Breast epithelium (tissue), 3 donors: ENCODE data around the gene CFAP53.

ENCODE experiments used
- POLR2A ChIP-seq: fragments of 450-650 bp; IDR thresholded peaks from one replicate; pipeline ENCODE4 v1.6.1; 2016; ENCODE audit warnings: antibody characterized with exemption, mild to moderate bottlenecking, moderate library complexity
- POLR2AphosphoS5 ChIP-seq, 3 donors: sonication (generic); formaldehyde crosslinking; IDR thresholded peaks; one replicate each; pipeline ENCODE4 v1.6.1; 2017; ENCODE audit warnings: antibody characterized with exemption in 3 of 3
- TF ChIP-seq, protein P1 (sequence below), 3 donors: fragments of 450-650 bp; IDR thresholded peaks; one replicate each; pipeline ENCODE4 v1.5.1; 2016 to 2017; ENCODE audit warnings: antibody characterized with exemption in 3 of 3, mild to moderate bottlenecking in 3 of 3, moderate library complexity in 3 of 3

DNA sequence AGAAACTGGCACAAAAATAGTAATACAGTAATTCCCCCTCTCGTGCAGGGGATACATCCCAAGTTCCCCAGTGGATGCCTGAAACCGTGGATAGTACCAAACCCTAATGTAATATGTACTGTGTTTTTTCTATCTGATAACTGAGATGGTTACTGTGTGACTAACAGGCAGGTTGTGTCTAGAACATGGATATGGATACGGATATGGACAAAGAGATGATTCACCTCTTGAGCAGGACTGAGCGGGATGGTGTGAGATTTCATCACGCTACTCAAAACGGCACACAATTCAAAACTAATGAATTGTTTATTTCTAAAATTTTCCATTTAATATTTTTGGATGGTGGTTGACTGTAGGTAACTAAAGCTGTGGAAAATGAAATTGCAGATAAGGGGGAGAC, 11.6 kb upstream of the CFAP53 start:
- TF ChIP-seq, protein P1, sequence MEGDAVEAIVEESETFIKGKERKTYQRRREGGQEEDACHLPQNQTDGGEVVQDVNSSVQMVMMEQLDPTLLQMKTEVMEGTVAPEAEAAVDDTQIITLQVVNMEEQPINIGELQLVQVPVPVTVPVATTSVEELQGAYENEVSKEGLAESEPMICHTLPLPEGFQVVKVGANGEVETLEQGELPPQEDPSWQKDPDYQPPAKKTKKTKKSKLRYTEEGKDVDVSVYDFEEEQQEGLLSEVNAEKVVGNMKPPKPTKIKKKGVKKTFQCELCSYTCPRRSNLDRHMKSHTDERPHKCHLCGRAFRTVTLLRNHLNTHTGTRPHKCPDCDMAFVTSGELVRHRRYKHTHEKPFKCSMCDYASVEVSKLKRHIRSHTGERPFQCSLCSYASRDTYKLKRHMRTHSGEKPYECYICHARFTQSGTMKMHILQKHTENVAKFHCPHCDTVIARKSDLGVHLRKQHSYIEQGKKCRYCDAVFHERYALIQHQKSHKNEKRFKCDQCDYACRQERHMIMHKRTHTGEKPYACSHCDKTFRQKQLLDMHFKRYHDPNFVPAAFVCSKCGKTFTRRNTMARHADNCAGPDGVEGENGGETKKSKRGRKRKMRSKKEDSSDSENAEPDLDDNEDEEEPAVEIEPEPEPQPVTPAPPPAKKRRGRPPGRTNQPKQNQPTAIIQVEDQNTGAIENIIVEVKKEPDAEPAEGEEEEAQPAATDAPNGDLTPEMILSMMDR (IDR thresholded peaks at IDR 0.05) = no peak
- TF ChIP-seq POLR2A = no peak
- TF ChIP-seq POLR2AphosphoS5 (IDR thresholded peaks at IDR 0.05) = no peak
